Kidney (tissue), 14 donors: ENCODE results near the gene B3GNT3. TPM values are rescaled to one million over a fixed set of nuclear protein-coding genes. Genes with fewer than 3 reads are reported as not detected.
A peak's percentile ranks its signal among the peaks of the same experiment; 100 is the strongest.

Experiments used
- DNase-seq, 5 donors: peaks; one replicate each; pipeline ENCODE4 v3.0.0-alpha.2; 2013 to 2020
- FAIRE-seq: peaks from 2 replicates; lab custom pipeline; 2012; peaks lifted over from hg19 to GRCh38; lab: Jason Lieb, UNC
- H3K27ac ChIP-seq, 2 donors: one replicate each; pipeline ENCODE4 v1.7.0; 2013; ENCODE audit warnings: low read depth in 2 of 2, low read length in 2 of 2, inconsistent platforms in 1 of 2
- H3K27me3 ChIP-seq: one replicate; pipeline ENCODE4 v1.7.1; 2013; ENCODE audit warnings: low read length, inconsistent platforms; ENCODE audit not compliant: control insufficient read depth, insufficient read depth
- H3K36me3 ChIP-seq, 3 donors: one replicate each; pipeline versions ENCODE4 v1.7.0 to v1.7.1; 2013; ENCODE audit warnings: low read length in 3 of 3, control low read depth in 1 of 3, inconsistent platforms in 1 of 3; ENCODE audit not compliant: insufficient read depth in 3 of 3, control insufficient read depth in 2 of 3
- H3K4me1 ChIP-seq, 3 donors: one replicate each; pipeline versions ENCODE4 v1.7.0 to v1.7.1; 2013; ENCODE audit warnings: low read length in 3 of 3, inconsistent platforms in 1 of 3, low read depth in 1 of 3; ENCODE audit not compliant: control insufficient read depth in 2 of 3, insufficient read depth in 2 of 3
- H3K4me3 ChIP-seq, 3 donors: one replicate each; pipeline versions ENCODE4 v1.7.0 to v1.8.1; 2013; ENCODE audit warnings: low read length in 3 of 3, control low read depth in 1 of 3, inconsistent platforms in 1 of 3
- H3K9ac ChIP-seq, 3 donors: one replicate each; pipeline versions ENCODE4 v1.7.0 to v1.7.1; 2013; ENCODE audit warnings: low read length in 3 of 3, control low read depth in 1 of 3, inconsistent platforms in 1 of 3
- H3K9me3 ChIP-seq, 3 donors: one replicate each; pipeline versions ENCODE4 v1.7.0 to v1.7.1; 2013; ENCODE audit warnings: low read length in 3 of 3, control low read depth in 1 of 3, inconsistent platforms in 1 of 3; ENCODE audit not compliant: control insufficient read depth in 2 of 3, insufficient read depth in 1 of 3
- CTCF ChIP-seq: IDR thresholded peaks from 3 replicates; pipeline ENCODE4 v1.5.1; 2012; ENCODE audit warnings: mild to moderate bottlenecking, moderate library complexity, borderline replicate concordance; ENCODE audit not compliant: insufficient read depth; ENCODE audit errors: extremely low read depth
- intact Hi-C: fragments of 100-400 bp; cut with DNase I; formaldehyde crosslinking; loops from one replicate; pipeline ENCODE4 v1.11.1; 2022
- polyA plus RNA-seq: library from polyadenylated mRNA; stranded (reverse); fragments of 350-450 nt; fragmentation: Illumina TruSeq; extraction: RNeasy Lipid Tissue Mini Kit (QIAGEN cat#74804); gene quantifications from one replicate; pipeline ENCODE4 v1.2.3, GENCODE V29; 2014; ENCODE audit warnings: low read depth, low replicate concordance; ENCODE audit not compliant: insufficient read depth
- total RNA-seq: library from RNA; stranded (reverse); fragmentation: NEBNext Ultra II Directional; extraction: Animal tissue kit (Norgen Biotek cat#: 25700); gene quantifications from one replicate; pipeline ENCODE4 v1.2.1, GENCODE V29; 2021
- donor health status: control.
- donor health status: control.
- donor health status: control.
- donor health status: control.
- donor health status: control.
- donor health status: DM: yes; HTN: yes; CAD: no.
- donor health status: Normal renal cell carcinoma (clear cell type).

Gene B3GNT3
- total and polyA plus RNA-seq, 2 donors from 2014 or later, result 2.0 to 36.2 TPM

GRCh38 chr19:17843908-17844490, 49.1 kb downstream of the B3GNT3 start:
- Histone ChIP-seq H3K27me3 (no peaks in the 10 kb centered on the region), H3K27ac (no peak overlapping the region), H3K36me3 (no peaks in the 10 kb centered on the region), H3K4me1 (peaks cover 0 to 2% (median 0%) of the 10 kb centered on the region in 3 donors), H3K9me3 (no peaks in the 10 kb centered on the region), H3K9ac (no peak overlapping the region), H3K4me3 (no peak overlapping the region)
- DNase-seq (no peak), FAIRE-seq (no peak)
- intact Hi-C loops, result no loop called here
- no peak for TF ChIP-seq CTCF

DNA sequence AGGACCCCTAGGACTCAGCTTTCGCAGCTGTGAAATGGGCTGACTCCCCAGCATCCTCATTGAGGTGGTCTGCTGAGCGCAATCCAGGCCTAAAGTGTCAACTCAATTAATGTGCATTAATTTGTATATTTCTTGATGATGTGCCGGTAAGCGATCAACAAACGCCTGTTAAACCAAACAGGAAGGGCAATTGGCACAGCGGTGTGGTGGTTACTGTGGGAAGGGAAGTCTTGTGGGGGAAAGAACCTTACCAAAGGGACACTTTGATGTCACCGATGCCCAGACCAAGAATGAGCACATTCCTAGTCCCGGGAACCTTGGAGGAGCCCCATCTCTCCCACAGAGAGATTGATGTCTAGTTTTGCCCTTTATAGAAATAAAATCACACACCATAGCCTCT, 51.2 kb downstream of the B3GNT3 start:
- DNase-seq (no peak), FAIRE-seq (no peak)
- no peak for TF ChIP-seq CTCF
- Histone ChIP-seq H3K27me3 (no peaks in the 10 kb centered on the region), H3K27ac (no peak overlapping the region), H3K9ac (no peak overlapping the region), H3K36me3 (no peaks in the 10 kb centered on the region), H3K4me3 (no peak overlapping the region), H3K4me1 (peaks cover 0 to 5% (median 0%) of the 10 kb centered on the region in 3 donors), H3K9me3 (no peaks in the 10 kb centered on the region)
- intact Hi-C loops, result no loop called here

- H3K27me3 ChIP-seq, result no peaks in the 10 kb centered on the region
- H3K4me1 ChIP-seq, result peaks cover 0 to 3% (median 0%) of the 10 kb centered on the region in 3 donors
- intact Hi-C loops, result no loop called here
- peak within 1 kb of the TSS in 1 of 3 donors; percentile 1 for H3K4me3 ChIP-seq
- peak within 1 kb of the TSS; percentile 57 to 62 for H3K27ac ChIP-seq
- H3K36me3 ChIP-seq, result no peaks in the 10 kb centered on the region
- TF ChIP-seq CTCF, result no peak
- FAIRE-seq (no peak), DNase-seq (peak; percentile 89 to 93 (median 92))
- H3K9ac ChIP-seq, result no peak within 1 kb of the TSS
- H3K9me3 ChIP-seq, result no peaks in the 10 kb centered on the region
Observed at GRCh38 chr19:17847538-17848366, 52.8 kb downstream of the B3GNT3 start, which contains the start of gene JAK3. JAK3 (minus strand) TSS chr19:17847982; CDS start chr19:17844417, 3,565 bp downstream.
